ENCODE measurements around the gene BMI1.

GRCh38 chr10:22301193-22301592, 19.7 kb upstream of the BMI1 start:
- TF ChIP-seq CTCF (IDR thresholded peaks at IDR 0.05; ENCODE audit: low read depth, low read length, missing input control) (no peak), JUND (IDR thresholded peaks at IDR 0.05) (no peak), YY1 (IDR thresholded peaks at IDR 0.05) (no peak), TAF1 (conservative IDR thresholded peaks at IDR 0.05) (no peak), FOXA1 (IDR thresholded peaks at IDR 0.05) (no peak), MAX (IDR thresholded peaks at IDR 0.05) (no peak), REST (IDR thresholded peaks at IDR 0.05) (no peak)
